ENCODE data around the gene TICAM2.

TICAM2 gene

DNA sequence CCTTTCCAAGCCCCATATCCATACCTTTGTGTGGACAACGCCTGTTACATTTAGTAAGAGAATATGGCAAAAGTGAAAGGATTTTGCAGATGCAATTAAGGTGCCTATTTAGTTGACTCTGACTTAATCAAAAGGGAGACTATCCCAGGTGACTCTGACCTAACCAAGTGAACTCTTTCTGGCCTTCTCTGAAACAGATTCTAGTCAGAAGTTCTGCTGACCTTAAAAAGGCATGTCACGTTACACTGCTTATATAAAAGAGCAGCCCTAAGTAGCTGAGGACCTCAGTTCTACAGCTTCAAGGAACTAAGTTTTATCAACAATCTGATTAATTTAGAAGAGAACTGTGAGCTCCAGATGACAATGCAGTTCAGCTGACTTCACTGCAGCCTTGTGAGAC is 5.7 kb upstream of the TICAM2 start:
- DNase-seq (ENCODE audit: low read depth): no peak

GRCh38 chr5:115605436-115605835 is 3.2 kb upstream of the TICAM2 start:
- DNase-seq (ENCODE audit: low read depth): no peak

DNA sequence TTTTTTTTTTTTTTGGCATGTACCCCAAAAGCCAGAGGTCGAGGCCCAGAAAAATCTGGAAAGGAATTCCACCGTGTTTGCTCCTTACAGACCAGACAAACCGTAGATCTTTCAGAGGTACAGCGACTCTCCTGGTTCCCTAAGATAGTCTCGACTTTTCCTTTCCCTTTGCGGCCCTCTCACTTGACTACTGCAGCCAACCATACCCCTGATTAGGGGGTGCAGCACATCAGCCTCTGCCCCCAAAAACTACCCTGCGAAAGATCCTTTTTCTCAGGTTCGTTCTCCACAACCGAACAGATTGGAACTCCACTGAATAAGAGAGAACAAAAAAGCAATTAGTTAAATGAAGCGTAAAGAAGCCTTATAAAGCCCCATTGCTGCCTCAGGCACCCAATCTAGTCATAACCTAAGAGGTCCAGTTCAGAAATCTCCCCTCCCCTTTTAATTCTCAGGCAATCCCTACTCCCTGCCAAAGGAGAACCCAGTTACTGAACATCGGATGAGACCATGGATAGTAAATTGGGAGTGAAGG is 379 bp upstream of the TICAM2 start:
- DNase-seq (ENCODE audit: low read depth): no peak

- no peak for DNase-seq (ENCODE audit: low read depth)
Observed at GRCh38 chr5:115600766-115601165, 1.5 kb downstream of the TICAM2 start.

GRCh38 chr5:115599924-115600323 is 2.4 kb downstream of the TICAM2 start:
- no peak for DNase-seq (ENCODE audit: low read depth)

- DNase-seq (ENCODE audit: low read depth): no peak
Observed at GRCh38 chr5:115599502-115599901, 2.8 kb downstream of the TICAM2 start.

DNA sequence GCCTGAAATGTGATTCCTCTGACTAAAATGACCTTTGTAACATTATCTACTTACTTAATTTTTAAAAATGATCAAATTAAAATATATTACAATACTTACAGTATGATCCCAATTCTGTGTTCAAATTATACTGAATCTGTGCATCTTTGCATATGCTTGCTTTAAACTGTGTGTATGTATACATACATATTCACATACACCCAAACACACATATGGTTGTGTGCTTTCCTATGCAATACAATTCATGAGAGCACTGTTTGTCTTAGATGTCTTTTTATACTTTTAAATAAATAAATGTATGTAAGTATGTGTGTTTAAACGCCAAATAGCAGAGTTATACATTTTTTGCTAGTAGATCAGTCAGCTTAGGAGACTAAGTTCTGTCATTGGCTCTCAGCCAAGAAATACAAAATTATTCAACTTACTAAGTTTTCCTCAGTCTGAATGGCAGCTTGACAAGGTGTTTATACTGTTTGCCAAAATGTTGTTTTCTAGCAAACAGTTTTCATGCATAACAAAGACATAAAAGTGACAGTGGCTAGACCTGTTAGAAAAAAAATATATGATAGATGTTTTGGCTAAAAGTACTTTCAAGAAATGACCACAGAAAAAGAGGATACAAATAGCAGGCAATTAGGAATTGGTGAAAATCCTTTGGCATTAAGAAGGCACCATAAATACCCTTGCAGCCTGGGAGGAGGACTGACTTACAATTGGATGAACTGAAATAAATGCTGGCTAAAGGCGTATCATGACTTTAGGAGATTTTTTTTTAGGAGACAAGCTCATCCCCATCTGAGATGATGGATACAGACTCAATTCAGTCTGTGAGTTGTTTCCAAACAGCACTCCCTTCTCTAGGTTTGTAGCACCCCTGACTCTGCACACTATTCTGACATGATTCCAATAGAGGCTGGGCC is 7.9 kb downstream of the TICAM2 start:
- no peak for DNase-seq (ENCODE audit: low read depth)

DNA sequence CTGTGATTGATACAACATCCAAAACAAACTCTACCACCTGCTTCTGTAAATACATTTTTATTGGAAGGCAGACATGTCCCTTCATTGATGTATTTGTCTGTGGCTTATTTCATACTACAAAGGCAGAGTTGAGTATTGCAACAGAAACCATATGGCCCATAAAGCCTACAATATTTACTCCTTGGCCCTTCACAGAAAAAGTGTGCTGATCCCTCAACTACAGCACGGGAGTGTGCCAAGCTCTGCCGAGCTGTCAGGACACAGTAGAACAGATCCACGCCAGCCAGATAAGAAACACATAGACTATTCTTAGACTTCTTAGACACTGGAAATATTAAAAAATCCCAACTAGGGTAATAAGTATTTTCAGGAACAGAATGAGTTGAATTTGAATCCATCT is 13.2 kb downstream of the TICAM2 start:
- DNase-seq (ENCODE audit: low read depth): no peak

GRCh38 chr5:115588640-115589039 is 13.6 kb downstream of the TICAM2 start:
- no peak for DNase-seq (ENCODE audit: low read depth)

DNA sequence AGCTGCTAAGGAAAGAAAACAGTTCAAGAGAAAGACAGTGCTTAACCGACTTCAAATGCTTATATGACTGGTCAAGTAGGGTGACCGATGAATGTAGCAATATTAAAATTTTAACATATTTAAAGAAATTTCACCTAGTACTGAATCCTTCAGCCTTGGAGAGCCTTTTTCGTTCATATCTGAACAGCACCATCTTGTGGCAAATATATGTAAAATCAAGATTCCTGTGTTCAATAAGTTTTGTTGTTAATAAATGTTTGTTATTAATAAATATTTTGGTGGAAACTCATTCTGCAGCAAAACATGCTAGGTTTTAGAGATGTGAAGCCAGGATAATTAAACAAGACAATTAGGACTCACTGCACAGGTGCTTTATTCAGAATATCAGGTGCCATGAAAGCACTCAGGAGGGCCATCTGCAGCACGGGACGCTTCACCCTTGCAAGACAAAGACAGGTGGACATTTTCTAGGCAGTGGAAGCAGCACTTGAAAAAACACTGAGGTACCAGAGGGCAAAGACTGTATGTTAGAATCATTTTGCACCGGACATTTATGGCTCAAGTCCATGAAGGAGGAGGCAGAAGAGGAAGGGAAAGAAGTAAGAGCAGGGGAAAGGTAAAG is 15.6 kb downstream of the TICAM2 start:
- DNase-seq (ENCODE audit: low read depth): no peak

GRCh38 chr5:115585265-115585664 is 17.0 kb downstream of the TICAM2 start:
- DNase-seq (ENCODE audit: low read depth): no peak

DNA sequence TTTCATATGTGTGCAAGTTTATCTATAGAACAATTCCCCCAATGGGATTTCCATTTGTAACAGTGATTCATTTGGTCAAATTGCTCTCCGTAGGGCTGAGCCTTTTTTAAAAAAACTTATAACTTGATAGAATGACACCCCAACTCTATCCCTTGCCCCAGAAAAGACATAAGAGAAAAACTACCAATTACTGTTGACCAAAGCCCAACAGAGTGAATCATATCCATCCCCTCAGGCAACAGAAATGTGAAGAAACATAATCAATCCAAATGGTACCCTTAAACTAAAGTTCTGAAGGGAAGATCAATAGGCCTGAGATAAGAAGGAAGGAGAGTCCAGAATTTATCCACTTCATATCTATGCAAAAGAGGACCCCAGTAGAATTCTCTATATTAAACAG is 17.8 kb downstream of the TICAM2 start:
- DNase-seq (ENCODE audit: low read depth): no peak

DNA sequence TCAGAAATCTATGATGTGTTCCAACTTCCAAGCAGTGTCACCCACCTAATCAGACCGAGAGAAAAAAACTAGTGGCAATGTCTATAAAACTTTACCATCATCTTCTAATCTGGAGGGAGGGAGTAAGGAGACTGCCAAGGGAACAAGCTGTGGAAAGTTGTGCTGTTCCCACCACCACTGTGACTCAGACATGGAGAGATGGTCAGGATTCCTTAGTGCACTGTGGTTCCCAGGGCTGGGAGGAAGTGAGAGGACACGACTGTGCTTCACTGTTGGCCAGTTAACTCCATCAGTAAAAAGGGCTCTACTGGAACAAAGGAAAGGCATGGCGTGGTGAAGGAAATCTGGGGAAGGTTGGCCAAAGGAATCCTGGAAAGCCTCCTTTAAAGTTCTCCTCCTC is 18.8 kb downstream of the TICAM2 start:
- DNase-seq (ENCODE audit: low read depth): no peak

DNA sequence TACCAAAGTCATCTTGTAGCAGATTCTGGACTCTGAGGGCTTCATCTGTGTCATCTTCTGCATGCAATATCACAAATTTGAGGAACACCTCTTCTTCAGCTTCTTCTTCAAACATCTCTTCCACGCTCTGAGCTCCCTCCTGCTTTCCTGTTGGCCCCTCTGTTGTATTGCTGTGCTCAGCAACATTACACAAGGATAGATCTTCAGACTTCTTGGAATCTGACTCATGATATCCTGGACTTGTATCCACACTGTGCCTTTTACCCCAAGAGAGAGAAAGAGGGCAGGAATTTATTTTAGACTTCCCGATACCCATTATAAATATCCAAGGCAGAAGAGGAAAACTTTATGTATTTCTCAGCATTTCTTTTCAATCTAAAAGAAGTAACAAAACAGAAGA is 21.3 kb downstream of the TICAM2 start:
- no peak for DNase-seq (ENCODE audit: low read depth)

GRCh38 chr5:115579747-115580173 is 22.5 kb downstream of the TICAM2 start:
- DNase-seq (ENCODE audit: low read depth): no peak

DNA sequence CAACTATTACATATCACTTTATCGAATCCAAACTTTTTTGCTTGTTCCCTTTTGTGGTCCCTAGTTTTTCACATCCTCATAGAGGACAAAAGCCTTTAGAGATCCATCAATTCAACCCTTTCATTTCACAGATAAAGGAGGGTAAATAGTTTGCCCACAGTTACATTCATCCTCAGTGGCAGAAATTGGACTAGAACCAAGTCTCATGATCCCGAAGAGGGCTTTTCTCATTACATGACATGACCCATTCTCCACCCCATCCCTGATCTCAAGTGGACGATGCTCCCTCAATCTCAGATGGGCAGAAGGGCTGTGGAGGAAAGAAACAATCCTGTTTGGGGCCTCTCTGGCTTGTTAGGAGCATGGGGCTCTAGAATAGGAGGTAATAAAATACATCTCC is 23.1 kb downstream of the TICAM2 start:
- no peak for DNase-seq (ENCODE audit: low read depth)

DNA sequence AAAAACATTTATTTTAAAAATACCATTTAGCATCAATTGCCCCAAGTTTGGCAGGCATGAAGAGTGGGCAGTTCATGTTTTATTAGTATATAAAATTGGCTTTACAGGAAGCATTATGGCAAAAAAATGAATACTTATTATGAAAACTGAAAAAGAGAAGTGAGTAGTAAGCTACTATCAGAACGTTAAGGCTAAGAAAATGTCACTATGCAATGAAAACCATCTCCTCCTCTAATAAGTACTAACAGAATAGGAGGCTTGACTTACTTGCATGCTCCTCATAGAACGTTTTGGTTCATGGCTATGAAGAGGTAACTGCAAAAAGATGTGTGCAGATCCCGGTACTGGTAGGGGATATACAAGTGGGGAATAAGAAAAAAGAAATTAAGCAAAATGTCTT is 23.6 kb downstream of the TICAM2 start:
- no peak for DNase-seq (ENCODE audit: low read depth)

DNA sequence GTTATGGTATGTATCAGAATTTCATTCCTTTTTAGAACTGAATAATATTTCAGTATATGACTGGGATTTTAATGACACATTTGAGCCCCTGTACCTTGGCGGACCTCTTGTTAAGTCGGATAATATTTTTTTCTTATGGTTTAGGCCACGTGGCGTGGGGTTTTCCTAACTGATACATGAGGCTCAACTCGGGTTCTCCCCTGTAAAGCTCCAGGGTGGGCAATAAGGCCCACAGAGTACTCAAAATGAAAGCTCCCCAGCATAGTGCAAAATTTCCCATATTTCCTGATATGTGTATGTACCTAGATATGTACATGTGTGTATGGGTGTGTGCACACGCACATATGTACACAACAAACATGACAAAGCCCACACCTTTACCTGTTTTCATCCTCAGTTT is 24.5 kb downstream of the TICAM2 start:
- DNase-seq (ENCODE audit: low read depth): no peak

- DNase-seq (ENCODE audit: low read depth): no peak
Observed at GRCh38 chr5:115577329-115577728, 24.9 kb downstream of the TICAM2 start.

- DNase-seq (ENCODE audit: low read depth): no peak
Observed at GRCh38 chr5:115575167-115576070, 26.9 kb downstream of the TICAM2 start.

DNA sequence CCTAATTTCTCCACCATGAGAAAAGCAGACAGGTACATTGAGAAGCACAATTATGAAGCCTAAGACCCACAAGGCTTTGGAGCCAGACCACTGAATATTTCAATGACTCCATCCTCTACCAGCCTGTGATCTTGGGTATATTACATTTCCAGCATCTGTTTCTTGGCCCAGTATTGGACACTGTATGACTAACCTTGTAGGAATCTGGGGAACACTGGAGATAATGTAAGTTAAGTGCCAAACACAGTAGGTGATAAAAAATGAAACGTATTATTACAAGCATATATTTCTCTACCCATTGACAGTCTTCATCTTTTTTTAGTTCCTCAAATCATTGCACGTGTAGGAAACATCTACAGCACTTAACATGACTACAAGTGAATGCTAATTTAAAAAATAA is 29.1 kb downstream of the TICAM2 start:
- no peak for DNase-seq (ENCODE audit: low read depth)

GRCh38 chr5:115571441-115571878 is 30.8 kb downstream of the TICAM2 start:
- DNase-seq (ENCODE audit: low read depth): no peak
